ENCODE data around the gene SSR4.

The SSR4 gene

DNA sequence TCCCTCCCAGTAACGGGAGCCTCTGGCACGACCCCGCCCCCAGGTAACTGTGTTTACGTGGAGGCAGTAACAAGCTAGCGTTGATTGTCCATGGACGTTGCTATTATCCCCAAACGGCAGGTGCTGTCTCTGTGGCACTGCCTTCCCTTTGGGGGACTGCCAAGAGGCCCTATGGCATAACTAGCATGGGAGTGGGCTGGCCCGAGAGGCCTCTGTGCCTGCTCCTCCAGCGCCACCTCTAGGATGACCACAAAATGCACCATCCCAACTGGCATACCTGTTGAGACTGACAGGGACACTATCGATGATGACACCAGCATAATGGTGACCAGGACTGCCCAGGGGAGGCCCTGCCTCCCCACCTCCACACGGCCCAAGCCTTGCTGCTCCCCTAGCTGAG, 12.2 kb upstream of the SSR4 start:
- no peak for DNase-seq

DNA sequence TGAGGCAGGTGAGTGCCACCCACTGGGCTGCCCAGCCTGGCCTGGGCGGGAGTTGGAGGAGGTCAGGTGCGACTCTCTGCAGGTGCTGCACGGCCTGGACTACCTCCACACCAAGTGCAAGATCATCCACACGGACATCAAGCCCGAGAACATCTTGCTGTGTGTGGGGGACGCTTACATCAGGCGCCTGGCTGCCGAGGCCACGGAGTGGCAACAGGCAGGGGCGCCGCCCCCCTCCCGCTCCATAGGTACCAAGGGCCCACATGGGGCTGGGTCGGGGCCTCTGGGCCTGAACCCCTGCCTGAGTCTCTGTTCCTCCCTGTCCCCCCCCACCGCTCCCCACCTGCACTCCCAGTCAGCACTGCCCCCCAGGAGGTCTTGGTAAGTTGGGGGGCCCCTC, 11.6 kb upstream of the SSR4 start:
- DNase-seq, result no peak

DNA sequence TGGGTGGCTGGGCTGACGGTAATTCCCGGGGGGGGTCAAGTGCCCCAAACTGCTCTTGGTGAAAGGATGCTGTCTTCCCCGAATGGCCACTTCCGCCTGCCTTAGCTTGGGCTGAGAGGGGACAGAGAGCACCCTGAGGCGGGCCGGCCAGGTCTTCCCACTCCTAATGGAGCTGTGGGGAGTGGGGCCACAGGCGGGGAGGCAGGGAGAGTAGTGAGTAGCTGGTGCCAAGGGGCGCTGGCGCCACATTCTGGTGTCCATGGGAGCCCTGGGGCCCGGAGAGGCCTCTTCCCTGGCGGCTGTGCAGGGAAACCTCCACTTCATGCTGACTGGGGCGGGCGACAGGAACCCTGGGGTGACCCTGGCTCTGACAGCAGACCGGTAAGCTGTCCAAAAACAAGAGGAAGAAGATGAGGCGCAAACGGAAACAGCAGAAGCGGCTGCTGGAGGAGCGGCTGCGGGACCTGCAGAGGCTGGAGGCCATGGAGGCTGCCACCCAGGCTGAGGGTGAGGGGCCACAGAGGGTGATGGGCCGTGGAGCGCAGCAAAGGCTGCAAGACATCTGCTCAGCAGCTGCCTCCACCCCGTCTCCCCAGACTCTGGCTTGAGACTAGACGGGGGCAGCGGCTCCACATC, 11.0 kb upstream of the SSR4 start:
- DNase-seq, result no peak

DNA sequence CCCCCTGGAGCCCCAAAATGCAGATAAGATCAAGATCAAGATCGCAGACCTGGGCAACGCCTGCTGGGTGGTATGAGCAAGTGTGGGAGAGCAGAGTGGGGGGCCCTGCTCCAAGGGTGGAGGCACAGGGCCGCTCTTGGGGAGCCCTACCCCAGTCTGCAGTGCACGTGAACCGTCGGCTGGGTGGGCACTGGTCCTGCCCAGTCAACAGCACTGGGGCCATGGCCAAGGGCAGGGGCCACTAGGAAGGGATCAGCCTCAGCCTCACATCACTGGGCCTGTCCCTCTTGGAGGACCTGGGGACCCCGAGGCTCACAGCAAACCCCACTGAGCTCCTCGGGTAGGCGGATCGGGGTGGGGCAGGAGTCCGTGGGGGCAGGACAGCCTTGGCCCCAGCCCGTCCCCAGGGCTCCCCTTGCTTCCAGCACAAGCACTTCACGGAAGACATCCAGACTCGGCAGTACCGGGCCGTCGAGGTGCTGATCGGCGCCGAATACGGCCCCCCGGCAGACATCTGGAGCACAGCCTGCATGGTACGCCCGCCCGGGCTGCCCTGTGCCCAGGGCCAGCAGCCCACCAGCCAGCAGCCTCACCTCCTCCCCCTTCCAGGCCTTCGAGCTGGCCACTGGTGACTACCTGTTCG, 10.0 kb upstream of the SSR4 start:
- no peak for DNase-seq

DNA sequence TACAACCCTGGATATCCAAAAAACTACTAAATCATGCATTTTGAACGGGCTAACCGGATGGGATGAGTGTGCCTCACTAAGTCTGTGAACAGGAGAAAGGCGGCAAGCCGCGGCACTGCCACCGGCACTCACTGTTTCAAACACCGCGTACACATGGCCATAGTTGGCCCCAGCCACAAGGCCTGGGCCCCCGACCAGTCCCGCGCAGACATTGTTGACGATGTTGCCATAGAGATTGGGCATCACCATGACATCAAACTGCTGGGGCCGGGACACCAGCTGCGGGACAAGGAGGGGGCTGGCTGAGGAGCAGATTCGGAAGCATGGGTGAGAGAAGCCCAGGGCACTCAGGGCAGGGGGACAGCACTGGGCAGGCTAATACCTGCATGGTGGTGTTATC, 7.8 kb upstream of the SSR4 start:
- no peak for DNase-seq

GRCh38 chrX:153789654-153790053, 4.8 kb upstream of the SSR4 start:
- no peak for DNase-seq

- DNase-seq, result no peak
Measured at GRCh38 chrX:153791104-153791852, 3.2 kb upstream of the SSR4 start.

DNA sequence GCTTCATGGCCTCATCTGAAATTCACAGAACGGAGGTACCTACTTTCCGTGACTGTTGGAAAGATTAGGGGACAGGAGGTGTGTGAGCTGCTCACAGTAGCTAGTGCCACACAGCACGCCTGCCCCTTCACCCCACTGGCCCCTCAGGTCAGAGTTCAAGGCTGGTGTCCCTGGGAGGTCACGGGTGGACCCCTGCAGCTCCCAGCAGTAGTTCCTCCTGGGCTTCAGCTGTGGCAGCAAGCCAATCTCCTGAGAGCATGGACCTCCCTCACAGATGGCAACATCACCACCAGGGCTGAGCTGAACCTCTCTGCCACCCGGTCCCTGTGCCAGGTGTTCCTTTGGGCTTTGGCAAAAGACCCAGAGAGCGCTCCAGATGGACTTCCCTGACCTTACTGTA, 2.1 kb upstream of the SSR4 start:
- DNase-seq, result no peak

GRCh38 chrX:153793291-153793690, 1.2 kb upstream of the SSR4 start:
- DNase-seq, result no peak

- DNase-seq, result peak in 1 of 2 experiments; percentile 27
Measured at GRCh38 chrX:153794897-153795816, 689 bp downstream of the SSR4 start.

DNA sequence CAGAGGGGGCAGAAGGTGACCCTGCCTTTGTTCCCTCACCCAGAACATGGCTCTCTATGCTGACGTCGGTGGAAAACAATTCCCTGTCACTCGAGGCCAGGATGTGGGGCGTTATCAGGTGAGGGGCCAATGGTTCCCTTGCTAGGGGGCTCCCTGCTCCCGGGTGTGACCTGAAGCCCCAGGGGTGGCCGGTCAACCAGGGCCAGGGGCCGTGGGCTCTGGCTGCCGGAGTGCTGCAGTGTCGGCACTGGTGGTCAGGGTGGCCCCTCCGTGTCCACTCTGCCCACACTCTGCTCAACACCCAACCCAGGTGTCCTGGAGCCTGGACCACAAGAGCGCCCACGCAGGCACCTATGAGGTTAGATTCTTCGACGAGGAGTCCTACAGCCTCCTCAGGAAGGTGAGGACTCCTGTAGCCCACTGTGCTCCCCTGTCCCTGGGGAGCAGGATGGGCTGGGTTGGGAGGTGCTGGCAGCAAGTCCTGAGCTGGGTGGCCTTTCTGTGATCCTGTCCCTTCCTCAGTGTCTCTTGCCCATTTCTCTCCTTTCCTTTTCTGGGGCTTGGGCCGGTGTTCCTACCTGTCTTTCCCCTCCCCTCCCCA, 3.0 kb downstream of the SSR4 start:
- DNase-seq, result no peak

DNA sequence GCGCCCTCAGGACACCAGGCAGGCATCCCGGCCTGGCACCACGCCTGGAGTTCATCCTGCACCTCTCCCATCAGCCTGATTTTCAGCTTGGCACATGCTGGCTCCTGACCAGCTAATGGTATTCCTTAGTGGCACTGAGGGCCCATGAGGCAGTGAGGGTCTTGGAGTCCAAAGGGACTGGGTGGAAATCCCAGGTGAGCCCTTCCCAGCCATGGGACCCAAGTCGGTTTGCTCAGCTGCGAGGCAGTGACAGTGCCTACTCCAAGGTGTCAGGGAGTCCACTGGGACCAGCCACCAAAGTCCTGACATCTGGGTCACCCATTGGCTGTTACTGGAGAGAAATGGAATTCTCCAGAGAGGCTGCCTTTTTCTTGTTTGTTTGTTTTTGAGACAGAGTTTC, 4.9 kb downstream of the SSR4 start:
- DNase-seq, result no peak

- no peak for DNase-seq
Measured at GRCh38 chrX:153800177-153800722, 5.8 kb downstream of the SSR4 start.

GRCh38 chrX:153800746-153801145, 6.3 kb downstream of the SSR4 start:
- no peak for DNase-seq

DNA sequence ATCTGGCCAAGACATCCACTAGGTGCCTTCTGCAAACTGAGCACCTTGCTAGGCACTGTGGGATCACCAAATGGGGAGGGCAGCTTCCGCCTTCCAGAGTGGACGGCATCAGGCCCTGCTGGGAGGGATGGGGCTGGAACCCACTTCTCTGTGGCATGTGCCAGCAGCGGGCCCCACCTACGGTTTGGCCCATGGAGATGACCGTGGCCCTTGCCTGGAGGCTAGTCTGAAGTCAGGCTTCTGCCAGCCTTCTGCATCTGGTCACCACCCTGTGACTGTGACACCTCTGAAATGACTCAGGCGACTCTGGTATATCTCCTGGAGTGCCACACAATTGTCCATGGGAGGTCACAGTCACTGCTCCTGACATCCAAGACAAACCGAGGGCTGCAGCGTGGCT, 7.2 kb downstream of the SSR4 start:
- no peak for DNase-seq

GRCh38 chrX:153802513-153803045, 8.1 kb downstream of the SSR4 start:
- no peak for DNase-seq

DNA sequence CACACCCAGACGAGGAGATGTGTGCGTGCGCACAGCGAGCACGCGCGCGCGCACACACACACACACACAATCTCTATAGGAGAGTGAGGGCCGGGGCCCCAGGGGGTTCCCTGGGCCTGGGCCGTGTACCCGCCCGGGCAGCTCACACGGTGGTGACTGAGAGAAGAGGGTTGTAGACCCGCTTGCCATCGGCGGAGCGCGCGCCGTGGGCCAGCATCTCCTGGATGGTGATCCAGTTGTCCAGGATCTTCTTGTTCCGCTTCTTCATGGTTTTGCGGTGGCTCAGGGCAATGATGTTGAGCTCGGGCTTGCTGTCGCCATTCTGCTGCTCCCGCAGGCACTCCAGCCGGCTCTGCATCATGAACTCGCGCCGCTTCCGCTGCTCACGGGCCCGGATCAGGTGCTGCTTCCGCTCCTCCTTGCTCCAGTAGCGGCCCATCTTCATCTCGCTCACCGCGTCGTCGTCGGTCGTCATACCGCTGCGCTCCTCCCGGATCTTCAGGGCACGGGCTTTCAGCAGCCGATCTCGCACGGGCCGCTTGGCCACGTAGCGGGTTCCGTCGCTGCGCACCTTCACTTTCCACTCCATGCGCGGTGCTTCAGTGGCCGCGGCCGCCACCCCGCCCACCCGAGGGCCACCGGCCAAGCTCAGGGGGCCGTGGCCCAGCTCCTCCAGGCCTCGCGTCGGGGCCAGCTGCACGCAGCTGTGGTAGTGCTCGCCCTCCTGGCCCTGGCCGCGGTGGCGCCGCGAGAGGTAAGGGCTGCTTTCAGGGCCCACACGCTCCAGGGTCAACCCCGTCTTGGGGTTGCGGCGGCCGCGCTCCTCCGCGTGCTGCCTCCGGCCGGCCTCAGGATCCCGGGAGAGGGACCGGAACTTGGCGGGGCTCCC, 9.0 kb downstream of the SSR4 start:
- DNase-seq, result no peak

DNA sequence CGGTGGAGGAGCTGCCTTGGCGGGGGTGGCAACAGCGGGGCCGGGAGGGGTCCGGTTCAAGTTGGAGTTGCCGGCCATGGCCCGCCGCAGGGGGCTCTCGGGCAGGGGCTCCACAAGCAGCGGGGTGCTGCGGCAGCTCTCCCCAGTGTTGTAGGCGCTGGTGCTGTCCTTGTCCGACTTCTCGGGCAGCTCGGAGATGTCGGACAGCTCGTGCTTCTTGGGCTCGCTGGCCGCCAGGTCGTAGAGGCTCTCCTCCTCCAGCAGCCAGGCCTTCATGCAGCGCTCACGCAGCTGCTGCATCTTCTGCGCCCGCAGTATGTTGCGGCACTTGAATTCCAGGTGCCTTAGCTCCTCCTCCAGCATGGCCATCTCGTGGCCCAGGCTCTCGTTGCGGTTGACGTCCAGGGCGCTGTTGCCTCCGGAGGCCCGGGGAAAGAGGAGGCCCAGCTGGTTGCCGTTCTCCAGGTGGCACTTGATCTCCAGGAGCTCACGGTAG, 9.7 kb downstream of the SSR4 start:
- DNase-seq, result no peak

- DNase-seq, result no peak
Measured at GRCh38 chrX:153804621-153805020, 10.2 kb downstream of the SSR4 start.

GRCh38 chrX:153805436-153805835, 11.0 kb downstream of the SSR4 start:
- DNase-seq, result no peak

- DNase-seq, result no peak
Measured at GRCh38 chrX:153806999-153807575, 12.6 kb downstream of the SSR4 start.
